NCI-H2196 (cell line): ENCODE data around the gene YIPF6.
"Not testable (repeated sequence)": the region's sequence is repeated elsewhere in the genome, so short reads cannot be mapped to it uniquely, and the experiment has no call there.

Experiments
- DNase-seq: peaks from one replicate; lab custom pipeline; 2025; ENCODE audit not compliant: unreplicated experiment; lab: John Stamatoyannopoulos, UW

The YIPF6 gene

GRCh38 chrX:68503836-68504636 lies 5.2 kb downstream of the YIPF6 start:
- no peak for DNase-seq

DNA sequence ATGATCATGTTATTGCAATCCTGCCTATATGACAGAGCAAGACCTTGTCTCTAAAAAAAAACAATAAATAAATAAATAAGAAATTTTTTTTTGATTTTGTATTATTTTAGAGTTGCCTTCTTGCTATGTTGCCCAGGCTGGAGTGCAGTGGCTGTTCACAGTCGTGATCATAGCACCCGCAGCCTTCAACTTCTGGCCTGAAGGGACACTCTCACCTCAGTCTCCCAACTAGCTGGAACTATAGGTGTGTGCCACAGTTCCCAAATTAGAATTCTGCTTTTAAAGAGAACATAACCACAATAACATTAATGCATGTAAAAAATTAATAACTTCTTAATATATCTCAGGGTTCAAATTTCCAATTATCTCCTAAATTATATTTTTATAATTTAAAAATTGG lies 7.8 kb downstream of the YIPF6 start:
- no peak for DNase-seq

GRCh38 chrX:68508799-68509198 lies 9.9 kb downstream of the YIPF6 start:
- no peak for DNase-seq

GRCh38 chrX:68511255-68511654 lies 12.4 kb downstream of the YIPF6 start:
- DNase-seq: peak; percentile 45

DNA sequence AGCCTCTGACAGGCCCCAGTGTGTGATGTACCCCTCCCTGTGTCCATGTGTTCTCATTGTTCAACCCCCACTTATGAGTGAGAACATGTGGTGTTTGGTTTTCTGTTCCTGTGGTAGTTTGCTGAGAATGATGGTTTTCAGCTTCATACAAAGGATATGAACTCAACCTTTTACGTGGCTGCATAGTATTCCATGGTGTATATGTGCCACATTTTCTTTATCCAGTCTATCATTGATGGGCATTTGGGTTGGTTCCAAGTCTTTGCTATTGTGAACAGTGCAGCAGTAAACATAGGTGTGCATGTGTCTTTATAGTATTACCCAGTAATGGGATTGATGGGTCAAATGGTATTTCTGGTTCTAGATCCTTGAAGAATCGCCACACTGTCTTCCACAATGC lies 25.8 kb downstream of the YIPF6 start:
- DNase-seq: not testable (repeated sequence)

- no peak for DNase-seq
These were observed 34.1 kb downstream of the YIPF6 start for GRCh38 chrX:68532831-68533533.

DNA sequence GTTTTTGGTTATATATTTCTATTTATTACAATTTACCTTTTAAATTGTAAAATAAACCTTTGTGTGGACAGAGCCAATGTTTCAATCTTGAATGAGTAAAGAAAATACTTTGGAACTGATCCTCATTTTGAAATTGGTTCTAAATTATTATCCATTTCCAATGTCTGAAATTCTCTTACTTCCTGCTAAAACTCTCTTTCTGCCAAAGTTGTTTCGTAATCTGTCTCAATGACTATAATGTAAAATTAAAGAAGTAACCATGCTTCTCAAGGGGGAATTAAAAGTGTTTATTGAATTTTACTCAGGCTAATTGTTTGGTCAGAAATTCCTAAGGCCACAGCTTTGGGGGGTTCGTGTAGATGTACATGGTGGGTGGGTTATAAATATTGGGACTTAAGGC lies 34.8 kb downstream of the YIPF6 start:
- DNase-seq: no peak

DNA sequence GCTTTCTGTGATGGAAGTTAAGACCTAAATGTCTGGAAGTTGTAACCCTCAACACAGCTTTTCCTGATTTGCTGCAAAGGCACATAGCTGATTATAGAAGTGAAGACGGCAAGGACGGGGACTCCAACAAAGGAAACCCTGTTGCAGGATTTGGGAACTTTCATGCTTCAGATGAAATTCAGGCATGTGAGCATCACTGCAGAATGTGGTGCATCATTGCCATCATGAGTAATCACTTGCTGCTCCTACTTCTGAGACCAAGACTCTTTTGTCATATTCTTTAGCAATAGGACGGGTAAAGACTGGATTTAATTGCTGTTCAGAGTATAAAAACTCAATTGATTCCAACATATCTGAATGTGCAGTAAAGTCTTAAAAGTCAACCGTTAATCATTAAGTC lies 35.8 kb downstream of the YIPF6 start:
- DNase-seq: no peak

DNA sequence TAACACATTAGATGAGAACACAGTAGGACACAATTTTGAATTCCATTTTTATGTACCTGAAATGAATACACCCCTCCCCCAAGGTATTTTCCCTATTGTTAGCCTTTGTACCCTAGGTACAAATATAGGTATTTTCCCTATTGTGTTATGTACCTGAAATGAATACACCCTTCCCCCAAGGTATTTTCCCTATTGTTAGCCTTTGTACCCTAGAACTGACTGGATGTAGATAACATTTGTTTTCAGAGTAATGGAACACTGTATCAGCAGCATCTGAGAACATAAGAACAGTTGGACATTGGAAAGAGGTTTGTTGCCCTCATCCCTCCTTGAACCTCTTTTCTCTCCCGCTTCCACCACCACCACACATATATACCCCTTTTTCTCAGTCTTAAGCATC lies 37.6 kb downstream of the YIPF6 start:
- DNase-seq: no peak

DNA sequence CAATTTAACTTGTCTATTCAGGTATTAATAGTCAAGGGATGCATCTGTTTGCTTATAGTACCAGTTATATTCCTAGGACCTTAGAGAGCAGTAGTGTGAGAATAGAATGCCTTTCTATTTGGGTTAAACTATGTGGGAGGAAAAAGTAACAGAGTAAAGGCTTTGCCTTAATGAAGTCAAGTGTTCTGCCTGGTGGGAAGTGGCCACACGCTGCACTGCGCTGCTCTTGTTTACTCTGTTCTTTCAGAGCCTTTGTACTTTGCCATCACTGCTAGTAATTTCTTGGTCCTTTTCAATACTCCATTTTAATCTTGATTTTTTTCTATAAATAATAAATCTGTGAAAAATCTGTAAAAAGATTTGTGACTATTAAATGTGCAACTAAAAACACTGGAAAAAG lies 38.0 kb downstream of the YIPF6 start:
- no peak for DNase-seq

DNA sequence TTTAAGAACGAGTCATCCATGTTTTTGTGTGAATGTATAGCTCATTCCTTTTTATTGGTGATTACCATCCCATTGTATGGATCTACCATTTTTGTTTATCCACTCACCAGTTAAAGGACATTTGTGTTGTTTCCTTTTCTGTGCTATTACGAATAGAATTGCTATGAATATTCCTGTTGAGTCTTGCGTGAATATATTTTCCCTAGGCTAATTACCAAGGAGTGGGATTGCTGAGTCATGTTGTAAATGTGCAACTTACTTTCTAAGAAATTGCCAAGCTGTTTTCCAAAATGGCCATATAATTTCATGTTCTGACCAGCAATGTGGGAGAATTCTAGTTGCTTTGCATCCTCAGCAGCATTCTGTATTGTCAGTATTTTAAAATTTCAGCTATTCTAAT lies 51.3 kb downstream of the YIPF6 start:
- no peak for DNase-seq

- DNase-seq: no peak
These were observed 57.2 kb downstream of the YIPF6 start for GRCh38 chrX:68556036-68556435.

DNA sequence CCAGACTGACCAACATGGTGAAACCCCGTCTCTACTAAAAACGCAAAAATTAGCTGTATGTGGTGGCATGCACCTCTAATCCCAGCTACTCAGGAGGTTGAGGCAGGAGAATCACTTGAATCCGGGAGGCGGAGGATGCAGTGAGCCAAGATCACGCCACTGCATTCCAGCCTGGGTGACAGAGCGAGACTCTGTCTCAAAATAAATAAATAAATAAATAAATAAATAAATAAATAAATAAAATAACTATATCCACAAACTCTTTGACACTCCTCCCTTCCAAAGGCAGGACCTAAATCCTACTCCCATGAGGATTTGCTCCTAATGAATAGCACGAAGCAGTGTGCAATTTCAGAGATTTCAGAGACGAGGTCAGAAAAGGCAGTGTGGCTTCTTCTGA lies 58.3 kb downstream of the YIPF6 start:
- not testable (repeated sequence) for DNase-seq

GRCh38 chrX:68559905-68560304 lies 61.1 kb downstream of the YIPF6 start:
- not testable (repeated sequence) for DNase-seq

- no peak for DNase-seq
These were observed 69.3 kb downstream of the YIPF6 start for GRCh38 chrX:68568136-68568535.

DNA sequence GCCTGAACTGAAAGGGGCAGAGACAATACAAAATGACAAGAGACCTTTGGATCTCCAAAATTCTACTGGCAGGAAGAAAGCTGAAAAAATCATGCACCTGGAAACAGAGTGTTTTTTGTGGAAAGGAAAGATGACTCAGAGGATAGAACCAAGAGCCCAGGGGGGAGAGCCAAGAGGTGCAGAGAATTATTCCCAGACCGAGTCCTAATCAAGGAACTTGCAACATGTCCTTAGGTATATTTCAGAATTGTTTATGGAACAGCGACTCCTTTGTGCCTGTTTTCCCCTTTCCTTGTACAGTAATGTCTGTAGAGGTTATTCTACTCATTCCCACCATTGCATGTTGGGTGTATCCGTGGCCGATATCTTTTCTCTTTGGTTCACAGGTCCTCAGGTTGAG lies 71.7 kb downstream of the YIPF6 start:
- no peak for DNase-seq

- DNase-seq: no peak
These were observed 72.4 kb downstream of the YIPF6 start for GRCh38 chrX:68571292-68571609.

DNA sequence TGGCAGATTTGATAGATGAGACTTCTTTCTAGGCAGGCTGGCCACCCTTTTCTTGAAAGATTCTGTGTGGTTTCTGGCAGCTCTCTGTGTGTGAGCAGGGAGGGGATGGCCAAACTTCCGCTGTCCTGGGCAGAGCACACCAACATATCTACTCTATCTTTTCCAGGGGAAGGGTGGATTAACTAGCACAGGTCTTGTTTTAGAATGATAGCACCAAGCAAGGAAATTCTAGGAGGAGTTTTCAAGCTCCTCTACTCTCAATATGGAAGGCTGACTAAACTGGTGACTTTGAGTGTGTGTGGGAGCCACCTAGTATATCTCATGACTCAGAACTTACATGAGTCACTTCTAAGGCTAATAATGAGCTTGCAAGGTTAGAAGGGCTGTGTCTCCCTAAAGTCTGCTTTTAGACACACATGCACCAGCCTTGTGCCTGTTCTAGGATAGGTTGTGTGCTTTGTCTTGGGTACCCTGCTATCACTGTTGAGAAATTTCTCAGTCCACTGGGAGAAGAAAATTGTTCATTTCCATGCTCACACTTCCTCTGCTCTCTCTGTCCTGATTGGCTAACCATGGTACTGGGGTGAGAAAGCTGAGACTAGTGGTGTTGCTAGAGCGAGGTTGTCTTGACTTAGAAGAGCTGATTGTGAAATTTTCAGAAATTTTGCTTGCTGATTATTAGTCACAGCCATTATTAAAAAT lies 72.9 kb downstream of the YIPF6 start:
- DNase-seq: no peak

GRCh38 chrX:68574240-68574639 lies 75.4 kb downstream of the YIPF6 start:
- DNase-seq: no peak

DNA sequence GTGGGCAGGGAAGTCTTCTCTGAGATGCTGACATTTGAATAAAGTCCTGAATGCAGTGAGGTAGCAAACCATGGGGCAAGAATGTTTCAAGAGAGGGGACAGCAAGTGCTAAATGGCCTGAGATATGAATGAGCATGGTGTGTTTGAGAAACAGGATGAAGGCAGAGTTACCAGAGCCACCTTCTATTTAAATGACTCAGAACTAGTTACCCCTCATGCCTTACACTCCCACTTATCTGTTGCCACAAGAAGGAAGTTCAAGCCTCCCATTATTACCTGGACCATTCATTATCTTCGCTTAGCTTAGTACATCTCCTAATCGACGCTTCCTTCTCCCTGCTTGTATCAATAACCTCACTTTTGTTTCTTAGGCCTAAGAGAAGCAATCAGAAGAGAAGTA lies 81.0 kb downstream of the YIPF6 start:
- DNase-seq: no peak

- no peak for DNase-seq
These were observed 85.4 kb downstream of the YIPF6 start for GRCh38 chrX:68584221-68584620.
